ENCODE measurements around the gene ASTL.

ASTL gene

GRCh38 chr2:96093528-96093927 is 44.8 kb downstream of the ASTL start:
- no peak for TF ChIP-seq CTCF (conservative IDR thresholded peaks at IDR 0.05; ENCODE audit: low read length)
- H3K4me3 ChIP-seq (ENCODE audit: low read length): no peak overlapping the region
- no peak for DNase-seq (ENCODE audit: low read depth)

GRCh38 chr2:96092951-96093350 is 45.4 kb downstream of the ASTL start:
- no peak for DNase-seq (ENCODE audit: low read depth)
- TF ChIP-seq CTCF (conservative IDR thresholded peaks at IDR 0.05; ENCODE audit: low read length): no peak

GRCh38 chr2:96092573-96092877 is 45.8 kb downstream of the ASTL start:
- DNase-seq (ENCODE audit: low read depth): no peak
- H3K4me3 ChIP-seq (ENCODE audit: low read length): no peak overlapping the region
- no peak for TF ChIP-seq CTCF (conservative IDR thresholded peaks at IDR 0.05; ENCODE audit: low read length)

More at GRCh38 chr2:96092951-96093350, 45.4 kb downstream of the ASTL start:
- no peak overlapping the region for H3K4me3 ChIP-seq (ENCODE audit: low read length)

GRCh38 chr2:96091711-96092572 is 46.4 kb downstream of the ASTL start:
- TF ChIP-seq CTCF (conservative IDR thresholded peaks at IDR 0.05; ENCODE audit: low read length): no peak
- H3K4me3 ChIP-seq (ENCODE audit: low read length): no peak overlapping the region
- DNase-seq (ENCODE audit: low read depth): no peak

GRCh38 chr2:96091141-96091710 is 47.1 kb downstream of the ASTL start:
- no peak overlapping the region for H3K4me3 ChIP-seq (ENCODE audit: low read length)
- no peak for DNase-seq (ENCODE audit: low read depth)
- TF ChIP-seq CTCF (conservative IDR thresholded peaks at IDR 0.05; ENCODE audit: low read length): no peak

GRCh38 chr2:96090196-96090926 is 47.9 kb downstream of the ASTL start:
- no peak for DNase-seq (ENCODE audit: low read depth)
- no peak for TF ChIP-seq CTCF (conservative IDR thresholded peaks at IDR 0.05; ENCODE audit: low read length)
- H3K4me3 ChIP-seq (ENCODE audit: low read length): no peak overlapping the region
